Retinal pigment epithelial cell (primary cell): ENCODE results near the gene ADAMTS14.

ENCODE experiments used
- DNase-seq: peaks from one replicate; pipeline ENCODE4 v3.0.0-alpha.2; 2010; ENCODE audit warnings: low read depth
- H3K4me3 ChIP-seq: 2 replicates; pipeline ENCODE4 v1.5.1; 2011; ENCODE audit warnings: mild to moderate bottlenecking, low read length, control low read depth, moderate library complexity
- CTCF ChIP-seq: conservative IDR thresholded peaks from 2 replicates; pipeline ENCODE4 v1.5.1; 2011; ENCODE audit warnings: low read depth, low read length, control low read depth, inconsistent platforms

Gene ADAMTS14

GRCh38 chr10:70810967-70811366 lies 138.7 kb downstream of the ADAMTS14 start:
- no peak for TF ChIP-seq CTCF
- DNase-seq, result no peak
- no peak overlapping the region for H3K4me3 ChIP-seq

- TF ChIP-seq CTCF, result no peak
- no peak for DNase-seq
- H3K4me3 ChIP-seq, result no peak overlapping the region
These were observed 139.6 kb downstream of the ADAMTS14 start for GRCh38 chr10:70811881-70812280.
